SW 1271 (cell line): ENCODE results near the gene PHAF1.

Experiments used
- DNase-seq, 2 experiments: peaks; one replicate each; lab custom pipeline; 2025; lab: John Stamatoyannopoulos, UW

Gene PHAF1

GRCh38 chr16:67147437-67148140 lies 37.8 kb downstream of the PHAF1 start:
- DNase-seq = no peak

GRCh38 chr16:67148221-67148620 lies 38.5 kb downstream of the PHAF1 start:
- no peak for DNase-seq

- no peak for DNase-seq
Observed at GRCh38 chr16:67148656-67149275, 39.0 kb downstream of the PHAF1 start.

- DNase-seq = no peak
Observed at GRCh38 chr16:67149276-67150046, 39.7 kb downstream of the PHAF1 start.

GRCh38 chr16:67150047-67150832 lies 40.5 kb downstream of the PHAF1 start:
- peak; percentile 27 to 44 for DNase-seq

- DNase-seq = peak; percentile 44 to 63
Observed at GRCh38 chr16:67150833-67151396, 41.2 kb downstream of the PHAF1 start, which contains the start of gene B3GNT9. Gene B3GNT9 (minus strand): TSS chr16:67150998. CDS start chr16:67150485, 513 bp downstream.

GRCh38 chr16:67151431-67152097 lies 41.8 kb downstream of the PHAF1 start:
- no peak for DNase-seq

GRCh38 chr16:67154578-67155294 lies 45.0 kb downstream of the PHAF1 start:
- no peak for DNase-seq

- peak in 1 of 2 experiments; percentile 11 for DNase-seq
Observed at GRCh38 chr16:67155295-67156142, 45.8 kb downstream of the PHAF1 start.

GRCh38 chr16:67156143-67156844 lies 46.6 kb downstream of the PHAF1 start:
- DNase-seq = no peak

GRCh38 chr16:67157106-67157748 lies 47.5 kb downstream of the PHAF1 start:
- no peak for DNase-seq

- DNase-seq = no peak
Observed at GRCh38 chr16:67157892-67158635, 48.3 kb downstream of the PHAF1 start.

GRCh38 chr16:67158637-67159600 lies 49.2 kb downstream of the PHAF1 start:
- DNase-seq = peak; percentile 64 to 81

GRCh38 chr16:67161595-67162058 lies 51.9 kb downstream of the PHAF1 start:
- no peak for DNase-seq

- DNase-seq = peak in 1 of 2 experiments; percentile 16
Observed at GRCh38 chr16:67162506-67163163, 52.9 kb downstream of the PHAF1 start.
